GM19438 (cell line): ENCODE results near the gene PLCH1.

Source experiments
- ATAC-seq: cut with Tn5 transposase; IDR thresholded peaks from one replicate; pipeline ENCODE4 v1.9.1; 2021; ENCODE audit warnings: low read depth; ENCODE audit not compliant: unreplicated experiment

The PLCH1 gene

DNA sequence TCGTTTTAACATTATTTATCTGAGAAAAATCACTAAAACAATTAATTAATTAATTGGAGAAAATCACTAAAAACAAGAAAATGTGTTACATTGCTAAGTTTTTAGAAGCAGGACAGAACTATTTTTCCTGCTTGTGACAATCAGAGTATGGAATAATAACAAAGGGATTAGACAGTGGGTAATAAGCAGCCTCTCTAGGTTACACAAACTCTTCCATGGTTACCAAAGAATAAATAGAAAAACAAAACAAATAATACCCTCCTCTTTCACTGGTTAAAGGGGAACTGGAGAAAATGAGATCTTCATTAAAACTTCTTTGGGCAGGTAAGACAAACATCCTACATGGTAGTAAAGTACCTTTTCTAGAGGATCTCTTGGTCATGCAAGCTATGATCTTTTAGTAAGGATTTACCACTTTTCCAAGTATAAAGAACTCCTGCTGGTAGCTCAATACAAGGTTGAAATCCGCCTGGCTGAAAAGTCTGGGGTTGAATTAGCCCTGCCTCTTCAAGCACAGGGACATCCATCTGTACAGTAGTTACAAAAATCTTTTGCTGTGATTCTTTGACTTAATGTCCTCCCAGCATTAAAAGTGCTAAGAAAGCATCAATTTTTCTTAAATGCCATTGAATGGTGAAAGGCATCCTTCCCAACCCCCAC is 2.5 kb upstream of the PLCH1 start:
- no peak for ATAC-seq

GRCh38 chr3:155746703-155747102 is 1.8 kb upstream of the PLCH1 start:
- ATAC-seq, result no peak

DNA sequence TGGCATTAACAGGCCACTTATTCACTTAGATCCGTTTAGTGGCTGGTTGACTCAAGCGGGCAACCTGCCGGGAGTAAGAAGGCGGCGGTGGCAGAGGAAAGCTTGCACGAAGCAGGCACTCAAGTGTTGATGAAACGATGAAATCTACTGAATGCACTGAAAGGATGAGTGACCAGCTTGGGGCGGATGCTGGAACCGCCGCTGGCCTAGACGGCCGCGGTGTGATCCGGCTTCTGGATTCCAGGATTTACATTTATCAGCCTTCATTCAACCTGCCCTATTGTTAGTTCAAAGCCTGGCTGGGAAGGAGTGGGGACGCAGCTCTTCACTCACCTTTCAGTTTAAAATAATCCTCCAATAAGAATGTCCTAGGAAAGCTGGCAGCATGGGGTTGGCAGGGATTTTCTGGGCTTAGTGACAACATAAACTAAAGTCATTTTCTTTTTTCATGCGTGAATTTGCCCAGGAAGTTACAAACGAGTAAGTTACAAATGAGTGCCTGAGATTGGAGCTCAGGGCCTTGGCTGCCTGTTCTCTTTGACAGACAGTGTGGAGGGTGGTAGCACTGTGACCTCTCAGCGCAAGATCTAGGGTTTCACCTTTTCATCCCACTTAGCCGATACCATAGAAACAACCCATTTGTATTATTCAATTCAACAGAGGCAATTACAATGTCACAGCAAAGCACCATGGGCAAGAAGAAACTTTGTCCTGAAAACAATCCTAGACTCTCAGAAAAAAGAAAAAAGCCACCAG is 1.1 kb upstream of the PLCH1 start:
- no peak for ATAC-seq

DNA sequence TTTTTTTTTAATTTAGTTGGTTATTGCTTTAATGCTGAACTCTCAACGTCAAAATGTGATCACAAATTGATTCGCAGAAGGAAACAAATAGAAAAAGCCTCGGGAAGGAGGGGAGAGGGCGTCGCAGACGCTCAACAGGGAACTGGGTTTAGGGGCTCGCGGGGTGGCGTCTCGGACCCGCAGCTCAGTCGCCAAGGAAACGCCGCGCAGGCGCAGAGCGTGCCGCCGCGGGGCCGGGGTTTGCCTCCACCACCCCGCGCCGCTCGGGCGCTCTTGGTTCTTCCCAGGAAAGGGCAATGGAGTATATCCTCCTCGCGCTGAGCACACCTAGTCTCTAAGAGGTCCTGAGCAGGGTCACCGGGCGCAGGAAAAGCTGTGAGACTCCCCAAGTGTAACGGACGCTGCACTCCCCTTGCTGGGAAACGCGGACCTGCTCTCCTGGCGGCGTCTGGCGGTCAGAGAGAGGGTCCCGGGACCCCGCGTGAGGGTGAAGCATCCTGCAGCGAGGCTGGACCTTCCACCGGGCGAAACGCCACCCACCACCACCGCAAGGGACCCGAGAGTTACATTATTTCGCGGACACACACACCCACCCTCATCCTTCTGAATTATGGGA is 753 bp downstream of the PLCH1 start:
- peak; percentile 48 for ATAC-seq

DNA sequence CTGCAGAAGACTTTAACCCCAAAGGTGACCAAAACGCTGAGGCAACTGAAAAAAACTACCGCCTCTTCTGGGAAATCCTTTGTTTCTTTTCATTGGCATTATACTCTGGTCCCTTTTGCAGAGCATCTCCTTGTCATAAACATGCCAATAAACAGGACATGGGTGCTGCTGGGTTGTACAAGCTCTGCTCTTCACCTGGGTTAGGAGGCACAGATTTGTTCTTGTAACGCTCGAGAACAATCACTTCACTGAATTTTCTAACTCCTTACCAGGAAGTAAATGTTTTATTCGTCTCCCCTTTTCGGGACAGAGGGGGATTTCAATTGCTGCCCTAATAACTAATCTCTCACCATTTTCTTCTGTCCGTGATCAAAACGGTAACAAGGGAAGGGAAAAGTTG is 1.3 kb downstream of the PLCH1 start:
- ATAC-seq, result no peak

DNA sequence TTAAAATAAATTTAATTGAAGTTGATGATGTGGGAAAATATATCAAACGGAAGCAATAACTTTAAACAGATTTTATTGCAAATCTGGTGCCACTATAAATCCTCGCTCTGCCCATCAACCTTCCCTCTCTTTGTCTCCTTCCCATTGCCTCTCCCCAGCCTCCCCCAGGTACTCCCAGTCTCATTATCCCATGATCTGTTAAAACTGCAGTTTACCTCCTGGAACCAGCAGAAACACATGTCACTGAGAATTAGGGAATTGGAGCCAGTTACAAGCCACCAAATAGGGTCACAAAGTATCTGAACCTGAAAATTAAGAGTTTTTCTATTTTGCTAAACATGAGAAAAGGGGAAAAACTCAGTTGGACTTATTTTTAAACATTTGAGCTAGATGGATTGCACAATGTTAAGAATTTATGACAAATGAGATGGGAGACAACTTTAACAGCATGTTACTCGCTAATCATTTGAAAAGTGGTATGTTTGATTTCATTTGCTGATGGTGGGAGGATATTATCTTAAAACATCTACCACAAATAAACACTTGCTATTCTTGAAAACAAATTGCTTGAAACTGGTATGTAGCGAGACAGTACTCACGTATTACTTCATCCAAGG is 2.4 kb downstream of the PLCH1 start:
- no peak for ATAC-seq

DNA sequence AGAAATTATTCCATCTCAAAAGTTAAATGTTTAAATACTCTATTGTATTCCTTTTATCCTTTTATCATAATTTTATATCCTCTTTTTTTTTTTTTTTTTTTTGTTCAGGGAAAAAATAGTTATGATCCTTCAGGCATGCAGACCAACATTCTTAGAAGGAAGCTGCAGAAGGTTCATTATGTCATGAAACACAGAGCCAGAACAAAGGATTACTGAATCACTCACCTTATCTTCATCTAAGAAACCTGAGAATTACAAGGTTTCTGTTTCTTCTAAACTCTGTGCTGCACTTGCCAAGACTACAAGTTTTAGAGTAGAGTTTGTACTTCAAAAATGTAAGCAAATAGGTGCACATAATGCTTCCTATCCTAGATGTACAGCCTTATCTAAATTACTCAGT is 3.3 kb downstream of the PLCH1 start:
- no peak for ATAC-seq

- no peak for ATAC-seq
These were observed 3.8 kb downstream of the PLCH1 start for GRCh38 chr3:155741101-155741500.

GRCh38 chr3:155739154-155739553 is 5.7 kb downstream of the PLCH1 start:
- no peak for ATAC-seq

GRCh38 chr3:155738580-155739076 is 6.2 kb downstream of the PLCH1 start:
- ATAC-seq, result no peak

DNA sequence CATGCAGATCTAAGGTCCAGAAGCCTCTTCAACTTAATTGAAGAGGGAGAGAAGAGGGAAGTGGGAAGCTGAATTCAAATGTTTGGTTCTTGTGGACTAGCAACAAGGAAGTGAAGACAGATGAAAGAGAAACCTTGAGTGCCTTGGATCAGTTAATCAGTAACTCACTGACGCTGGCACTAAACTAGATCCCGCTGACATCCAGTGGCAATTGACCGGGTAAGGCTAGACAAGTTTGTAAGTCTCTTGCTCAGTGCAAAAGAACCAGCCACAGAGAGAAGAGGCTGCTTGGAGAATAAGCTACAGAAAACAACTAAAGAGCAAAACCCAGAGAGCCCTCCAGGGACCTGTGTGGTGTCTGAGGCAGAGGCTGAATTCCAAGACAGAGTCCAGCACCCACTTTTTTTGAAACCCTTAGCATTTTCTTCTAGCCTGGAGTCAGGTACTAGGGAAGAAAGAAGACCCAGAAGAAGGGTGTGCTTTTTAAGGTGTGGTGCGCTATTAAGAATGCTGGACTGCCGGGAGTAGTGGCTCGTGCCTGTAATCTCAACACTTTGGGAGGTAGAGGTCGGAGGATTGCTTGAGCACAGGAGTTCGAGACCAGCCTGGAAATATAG is 6.9 kb downstream of the PLCH1 start:
- peak; percentile 96 for ATAC-seq

GRCh38 chr3:155736381-155736780 is 8.5 kb downstream of the PLCH1 start:
- no peak for ATAC-seq

- no peak for ATAC-seq
These were observed 14.0 kb downstream of the PLCH1 start for GRCh38 chr3:155730843-155731242.

DNA sequence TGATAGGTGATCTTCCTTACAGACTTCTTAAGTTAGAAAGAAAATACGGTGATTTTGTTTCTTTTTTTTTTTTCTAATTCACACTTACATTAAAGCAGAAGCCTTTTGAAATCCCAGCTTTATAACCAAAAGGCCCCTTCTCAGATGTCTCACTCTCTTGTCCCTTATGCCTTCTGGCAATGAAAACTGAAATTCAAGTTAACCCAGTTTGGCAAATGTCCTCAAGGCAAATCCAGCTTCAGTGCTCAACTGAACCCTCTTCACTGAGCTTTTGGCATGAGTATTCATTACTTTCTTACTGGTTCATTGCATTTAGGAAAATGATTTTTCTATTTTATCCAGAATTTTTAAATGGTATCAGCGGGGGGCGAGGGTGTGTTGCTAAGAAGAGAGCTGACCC is 17.0 kb downstream of the PLCH1 start:
- no peak for ATAC-seq

DNA sequence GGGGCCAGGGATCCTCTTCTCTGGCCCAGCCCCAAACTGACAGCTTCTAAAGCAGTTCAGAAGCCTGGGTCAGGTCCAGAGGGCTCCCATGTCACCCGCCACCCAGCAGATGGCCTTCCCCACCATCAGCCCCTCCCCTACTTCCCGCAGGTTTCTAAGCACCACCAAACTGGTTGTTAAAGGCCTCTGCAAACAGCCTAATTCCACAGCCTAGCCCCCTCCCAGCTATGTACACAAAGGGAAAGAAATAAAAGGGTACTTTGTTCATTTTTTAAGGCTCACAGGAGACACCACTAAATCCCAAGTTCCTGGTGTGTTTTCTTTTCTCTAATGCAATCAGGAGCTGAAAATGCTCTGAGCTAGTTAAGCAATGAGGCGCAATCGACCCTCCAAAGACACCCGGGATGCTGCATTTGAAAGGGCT is 30.6 kb downstream of the PLCH1 start:
- no peak for ATAC-seq

DNA sequence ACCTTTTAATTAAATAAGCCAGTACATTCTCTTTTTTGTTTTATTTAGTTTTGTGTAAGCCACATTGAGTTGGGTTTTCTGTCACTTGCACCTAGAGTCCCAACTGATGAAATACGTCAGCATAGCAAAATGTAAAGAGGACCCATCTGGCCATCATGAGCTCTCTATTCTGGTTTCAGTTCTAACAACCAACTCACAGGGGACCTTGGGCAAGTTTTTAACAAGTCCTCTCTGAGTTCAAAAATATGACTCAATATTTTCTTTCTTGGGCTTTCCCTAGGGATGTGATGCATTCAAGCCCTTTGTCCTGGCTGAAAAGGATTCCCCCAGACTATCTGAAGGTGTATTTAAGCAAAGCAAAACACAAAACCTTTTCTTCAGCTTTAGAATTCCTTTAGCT is 32.9 kb downstream of the PLCH1 start:
- no peak for ATAC-seq

GRCh38 chr3:155704771-155705559 is 39.9 kb downstream of the PLCH1 start:
- ATAC-seq, result no peak

DNA sequence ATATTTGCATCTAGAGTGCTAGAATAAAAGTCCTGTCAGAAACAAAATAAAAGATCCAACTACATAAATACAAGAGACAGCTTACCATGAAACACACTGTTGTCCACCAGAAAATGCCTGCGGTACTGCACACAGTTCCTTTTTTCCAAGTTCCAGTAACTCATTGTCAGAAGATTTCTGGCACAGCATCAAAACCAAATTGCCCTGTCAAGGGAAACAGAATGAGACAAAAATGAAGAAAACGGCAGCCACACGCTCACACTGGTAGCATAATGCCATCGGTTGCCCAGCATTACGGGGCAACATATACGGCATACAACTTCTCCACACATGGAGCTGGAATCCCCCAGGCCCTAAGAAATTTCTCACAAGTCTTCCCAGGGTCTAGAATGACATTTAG is 40.8 kb downstream of the PLCH1 start:
- no peak for ATAC-seq

- no peak for ATAC-seq
These were observed 41.9 kb downstream of the PLCH1 start for GRCh38 chr3:155702745-155703591.
